Measurements from ENCODE around the gene ALDH7A1. TPM values are rescaled to one million over a fixed set of nuclear protein-coding genes. Genes with fewer than 3 reads are reported as not detected.
A peak's percentile ranks its signal among the peaks of the same experiment; 100 is the strongest.
"Not testable (repeated sequence)": the region's sequence is repeated elsewhere in the genome, so short reads cannot be mapped to it uniquely, and the experiment has no call there.

The ALDH7A1 gene
- total RNA-seq, 2 donors from 2014 or later = 18.5 to 27.9 TPM

DNA sequence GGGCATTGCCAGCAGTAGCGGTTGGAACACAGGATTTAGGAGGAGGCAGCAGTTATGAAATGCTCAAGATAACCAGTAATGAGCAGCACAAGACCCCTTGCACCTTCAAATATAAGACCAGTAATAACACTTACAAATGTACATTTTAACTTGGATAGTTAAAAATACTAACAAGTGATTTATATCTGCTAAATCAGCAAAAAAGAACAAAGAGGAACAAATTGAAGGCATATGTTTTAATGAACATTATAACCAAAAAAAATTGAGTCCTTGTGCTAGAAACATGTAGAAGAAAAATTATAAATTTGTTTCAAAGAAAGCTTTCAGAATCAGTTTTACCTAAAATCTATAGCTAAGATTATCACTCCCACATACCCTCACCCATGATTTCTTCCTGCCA, 52.0 kb downstream of the ALDH7A1 start:
- no peak for DNase-seq (ENCODE audit: low spot score)
- intact Hi-C loops (cut with DNase I) = no loop called here

DNA sequence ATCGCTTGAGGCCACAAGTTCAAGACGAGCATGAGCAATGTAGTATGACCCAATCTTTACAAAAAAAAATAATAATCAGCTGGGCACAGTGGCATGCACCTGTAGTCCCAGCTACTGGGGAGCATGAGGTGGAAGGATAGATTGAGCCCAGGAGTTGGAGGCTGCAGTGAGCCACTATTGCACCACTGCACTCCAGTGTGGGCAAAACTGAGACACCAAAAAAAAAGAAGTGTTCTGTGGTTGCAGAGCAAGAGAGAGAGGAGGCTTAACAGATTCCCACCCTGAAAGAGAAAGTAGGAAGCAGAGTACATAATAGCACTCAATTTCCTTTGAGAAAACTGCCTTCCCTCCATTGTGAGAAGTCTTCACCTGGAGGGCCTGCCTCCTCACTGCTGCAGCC, 52.6 kb downstream of the ALDH7A1 start:
- no peak for DNase-seq (ENCODE audit: low spot score)
- intact Hi-C loops (cut with DNase I) = no loop called here

GRCh38 chr5:126540631-126541030, 54.4 kb downstream of the ALDH7A1 start:
- DNase-seq (ENCODE audit: low spot score) = no peak
- intact Hi-C loops (cut with DNase I) = loop anchor here in 1 of 2 donors (2.0 kb wide), 1 partner anchor 190 kb away; no protein-coding TSS in a partner anchor

DNA sequence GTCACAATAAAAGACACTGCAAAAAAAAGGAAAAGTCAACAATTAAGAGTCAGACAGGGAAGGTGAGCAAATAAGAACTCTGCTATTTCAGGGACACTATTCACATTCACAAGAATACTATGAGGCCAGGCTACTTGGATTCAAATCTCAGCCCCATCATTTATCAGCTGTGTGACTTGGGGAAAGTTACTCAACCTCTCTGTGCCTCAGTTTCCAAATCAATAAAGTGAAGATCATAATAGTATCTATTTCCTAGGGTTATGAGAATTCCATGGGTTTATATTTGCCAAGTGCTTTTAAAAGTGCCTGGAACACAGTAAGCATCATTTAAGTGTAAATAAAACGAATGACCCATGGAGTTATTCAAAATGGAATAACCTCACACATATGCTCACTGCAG, 56.4 kb downstream of the ALDH7A1 start:
- DNase-seq (ENCODE audit: low spot score) = no peak
- intact Hi-C loops (cut with DNase I) = loop anchor here in 1 of 2 donors (2.0 kb wide), 1 partner anchor 184 kb away; no protein-coding TSS in a partner anchor

DNA sequence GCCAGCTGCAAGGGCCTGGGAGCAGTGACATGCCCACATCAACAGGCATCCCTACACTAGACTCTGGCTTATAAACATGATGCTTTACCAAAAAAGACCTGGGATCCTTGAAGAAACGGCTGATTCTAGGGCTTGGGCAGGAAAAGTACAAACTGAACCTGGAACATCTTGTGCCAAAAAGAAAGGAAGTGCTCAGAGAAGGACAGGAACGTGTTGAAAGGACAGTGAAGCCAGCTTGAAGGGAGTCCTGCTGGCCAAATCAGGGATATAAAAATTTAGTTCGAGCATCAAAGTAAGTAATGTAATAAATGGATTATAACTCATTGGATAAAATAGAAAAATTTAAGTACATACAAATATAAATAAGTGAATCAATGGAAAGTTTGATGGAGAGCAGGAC, 58.1 kb downstream of the ALDH7A1 start:
- DNase-seq (ENCODE audit: low spot score) = no peak
- intact Hi-C loops (cut with DNase I) = no loop called here

DNA sequence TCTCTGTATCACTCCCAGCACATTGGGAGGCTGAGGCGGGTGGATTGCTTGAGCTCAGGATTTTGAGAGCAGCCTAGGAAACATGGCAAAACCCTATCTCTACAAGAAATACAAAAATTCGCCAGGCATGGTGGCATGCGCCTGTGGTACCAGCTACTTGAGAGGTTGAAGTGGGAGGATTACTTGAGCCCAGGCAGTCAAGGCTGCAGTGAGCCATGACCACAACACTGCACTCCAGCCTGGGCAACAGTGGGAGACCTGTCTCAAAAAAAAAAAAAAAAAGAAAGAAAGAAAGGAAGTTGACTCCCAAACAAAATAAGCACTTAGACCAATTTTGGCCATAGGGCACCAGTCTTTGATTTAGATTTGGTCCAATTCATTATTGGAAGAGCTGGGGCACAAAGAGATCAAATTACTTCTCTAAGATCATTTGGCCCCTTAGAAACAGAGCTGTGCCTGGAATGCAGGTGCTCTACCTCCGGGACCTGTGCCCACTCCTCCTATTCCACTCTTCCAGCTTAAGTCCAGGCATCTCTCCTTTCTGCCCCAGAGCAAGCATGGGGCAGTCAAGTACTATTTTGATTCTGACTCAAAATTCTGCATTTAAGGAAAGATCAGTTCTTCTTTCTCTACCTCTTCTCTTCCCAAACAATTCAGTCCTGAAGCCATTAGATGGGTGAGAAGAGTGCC, 59.0 kb downstream of the ALDH7A1 start:
- intact Hi-C loops (cut with DNase I) = no loop called here
- DNase-seq (ENCODE audit: low spot score) = no peak

DNA sequence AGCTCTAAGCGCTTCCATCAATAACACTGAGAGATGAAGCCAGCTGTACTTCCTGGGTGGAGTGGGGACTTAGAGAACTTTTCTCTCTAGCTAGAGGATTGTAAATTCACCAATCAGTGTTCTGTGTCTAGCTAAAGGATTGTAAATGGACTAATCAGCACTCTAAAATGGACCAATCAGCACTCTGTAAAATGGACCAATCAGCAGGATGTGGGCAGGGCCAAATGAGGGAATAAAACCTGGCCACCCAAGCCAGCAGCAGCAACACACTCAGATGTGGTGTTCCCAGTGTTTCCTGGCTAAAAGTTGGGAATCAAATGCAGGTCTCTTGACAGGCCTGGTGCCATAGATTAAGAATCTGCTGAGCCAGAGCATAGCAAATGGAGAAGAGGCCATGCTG, 60.5 kb downstream of the ALDH7A1 start:
- no peak for DNase-seq (ENCODE audit: low spot score)
- intact Hi-C loops (cut with DNase I) = no loop called here

GRCh38 chr5:126531543-126532120, 63.4 kb downstream of the ALDH7A1 start:
- intact Hi-C loops (cut with DNase I) = no loop called here
- DNase-seq (ENCODE audit: low spot score) = no peak

- intact Hi-C loops (cut with DNase I) = no loop called here
Observed at GRCh38 chr5:126527892-126528291, 67.1 kb downstream of the ALDH7A1 start.

GRCh38 chr5:126527158-126527557, 67.9 kb downstream of the ALDH7A1 start:
- DNase-seq (ENCODE audit: low spot score) = no peak
- intact Hi-C loops (cut with DNase I) = no loop called here

More at GRCh38 chr5:126527892-126528291, 67.1 kb downstream of the ALDH7A1 start:
- DNase-seq (ENCODE audit: low spot score) = no peak

- intact Hi-C loops (cut with DNase I) = no loop called here
Observed at GRCh38 chr5:126526493-126526892, 68.5 kb downstream of the ALDH7A1 start.

GRCh38 chr5:126525630-126526245, 69.3 kb downstream of the ALDH7A1 start:
- intact Hi-C loops (cut with DNase I) = no loop called here
- peak; percentile 89 for DNase-seq (ENCODE audit: low spot score)

More at GRCh38 chr5:126526493-126526892, 68.5 kb downstream of the ALDH7A1 start:
- no peak for DNase-seq (ENCODE audit: low spot score)

- intact Hi-C loops (cut with DNase I) = no loop called here
- no peak for DNase-seq (ENCODE audit: low spot score)
Observed at GRCh38 chr5:126523818-126524510, 71.1 kb downstream of the ALDH7A1 start.

DNA sequence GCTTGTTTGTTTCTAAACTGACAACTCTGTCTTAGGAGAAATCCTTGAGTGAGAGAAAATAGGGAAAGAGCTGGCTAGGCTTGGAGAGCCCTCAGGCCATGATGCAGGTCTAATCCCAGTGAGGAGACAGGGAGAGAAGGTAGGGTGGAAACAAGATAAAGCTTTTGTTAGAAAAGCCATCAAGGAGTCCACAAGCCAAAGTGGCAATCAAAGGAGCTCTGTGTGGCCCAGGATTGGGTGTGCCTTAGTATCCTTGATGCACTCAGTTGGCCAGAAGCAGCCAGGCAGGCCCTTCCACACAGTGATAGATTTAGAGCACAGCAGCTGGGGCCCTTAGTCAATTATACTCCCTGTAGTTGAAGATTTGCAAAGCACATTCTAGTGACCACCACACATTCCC, 73.9 kb downstream of the ALDH7A1 start:
- intact Hi-C loops (cut with DNase I) = no loop called here
- DNase-seq (ENCODE audit: low spot score) = no peak

GRCh38 chr5:126520593-126520953, 74.4 kb downstream of the ALDH7A1 start:
- no peak for DNase-seq (ENCODE audit: low spot score)
- intact Hi-C loops (cut with DNase I) = no loop called here

DNA sequence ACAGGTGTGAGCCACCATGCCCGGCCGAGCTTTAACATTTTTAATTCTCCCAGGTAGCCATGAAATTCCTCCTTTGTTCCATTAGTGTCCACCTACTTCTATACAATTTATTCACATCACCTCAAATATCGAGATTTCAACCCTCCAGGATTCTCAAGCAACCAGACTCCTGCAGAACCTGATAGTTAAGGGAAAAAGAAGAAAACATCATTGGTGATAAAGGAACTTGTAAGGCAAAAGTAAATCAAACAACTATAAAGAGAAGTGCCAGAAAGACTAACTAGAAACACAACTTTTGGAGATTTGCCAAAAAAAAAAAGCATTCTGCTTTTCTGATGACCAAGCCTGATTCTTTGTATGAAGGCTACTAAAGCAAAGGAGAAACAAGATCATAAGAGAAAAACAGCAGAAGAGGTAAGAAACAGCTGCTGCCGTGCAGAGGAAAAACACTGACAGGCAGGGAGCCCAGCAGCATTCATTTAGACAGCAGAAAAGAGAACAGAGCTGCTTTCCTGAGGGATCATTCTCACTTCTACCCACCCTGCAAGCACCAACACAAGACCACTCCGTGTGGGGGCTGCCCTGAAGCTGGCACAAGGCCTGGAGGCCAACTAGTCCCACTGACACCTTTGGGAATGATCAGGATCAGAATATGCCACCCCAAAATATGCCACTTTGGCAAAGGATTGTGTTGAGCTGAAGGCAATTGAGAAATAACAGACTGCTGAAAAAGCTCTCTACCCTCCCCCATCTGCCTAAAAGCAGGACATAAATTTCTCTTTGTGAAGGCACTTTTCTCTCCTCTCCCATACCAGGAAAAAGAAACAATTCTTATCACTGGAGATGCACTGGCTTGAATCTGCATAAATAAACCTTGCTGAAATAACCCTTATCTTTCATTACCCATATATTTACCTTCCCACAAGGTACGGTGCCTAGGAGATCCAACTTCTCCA, 75.1 kb downstream of the ALDH7A1 start:
- DNase-seq (ENCODE audit: low spot score) = no peak
- intact Hi-C loops (cut with DNase I) = no loop called here

DNA sequence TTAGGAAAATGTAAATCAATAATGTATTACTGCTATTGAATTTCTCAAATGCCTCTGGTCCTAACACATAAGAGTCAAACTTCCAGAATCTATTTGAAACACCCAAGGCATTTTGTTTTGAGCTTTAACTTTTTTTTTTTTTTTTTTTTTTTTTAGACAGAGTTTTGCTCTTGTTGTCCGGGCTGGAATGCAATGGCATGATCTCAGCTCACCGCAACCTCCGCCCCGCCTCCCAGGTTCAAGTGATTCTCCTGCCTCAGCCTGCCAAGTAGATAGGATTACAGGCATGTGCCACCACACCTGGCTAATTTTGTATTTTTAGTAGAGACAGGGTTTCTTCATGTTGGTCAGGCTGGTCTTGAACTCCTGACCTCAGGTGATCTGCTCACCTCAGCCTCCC, 75.8 kb downstream of the ALDH7A1 start:
- intact Hi-C loops (cut with DNase I); DNase-seq (ENCODE audit: low spot score): not testable (repeated sequence)

GRCh38 chr5:126516852-126517251, 78.2 kb downstream of the ALDH7A1 start:
- intact Hi-C loops (cut with DNase I) = no loop called here

GRCh38 chr5:126516133-126516532, 78.9 kb downstream of the ALDH7A1 start:
- intact Hi-C loops (cut with DNase I) = no loop called here

More at GRCh38 chr5:126516852-126517251, 78.2 kb downstream of the ALDH7A1 start:
- no peak for DNase-seq (ENCODE audit: low spot score)

More at GRCh38 chr5:126516133-126516532, 78.9 kb downstream of the ALDH7A1 start:
- no peak for DNase-seq (ENCODE audit: low spot score)

Measured in posterior vena cava (tissue), 2 donors.